ENCODE data around the gene CNTD1.

DNA sequence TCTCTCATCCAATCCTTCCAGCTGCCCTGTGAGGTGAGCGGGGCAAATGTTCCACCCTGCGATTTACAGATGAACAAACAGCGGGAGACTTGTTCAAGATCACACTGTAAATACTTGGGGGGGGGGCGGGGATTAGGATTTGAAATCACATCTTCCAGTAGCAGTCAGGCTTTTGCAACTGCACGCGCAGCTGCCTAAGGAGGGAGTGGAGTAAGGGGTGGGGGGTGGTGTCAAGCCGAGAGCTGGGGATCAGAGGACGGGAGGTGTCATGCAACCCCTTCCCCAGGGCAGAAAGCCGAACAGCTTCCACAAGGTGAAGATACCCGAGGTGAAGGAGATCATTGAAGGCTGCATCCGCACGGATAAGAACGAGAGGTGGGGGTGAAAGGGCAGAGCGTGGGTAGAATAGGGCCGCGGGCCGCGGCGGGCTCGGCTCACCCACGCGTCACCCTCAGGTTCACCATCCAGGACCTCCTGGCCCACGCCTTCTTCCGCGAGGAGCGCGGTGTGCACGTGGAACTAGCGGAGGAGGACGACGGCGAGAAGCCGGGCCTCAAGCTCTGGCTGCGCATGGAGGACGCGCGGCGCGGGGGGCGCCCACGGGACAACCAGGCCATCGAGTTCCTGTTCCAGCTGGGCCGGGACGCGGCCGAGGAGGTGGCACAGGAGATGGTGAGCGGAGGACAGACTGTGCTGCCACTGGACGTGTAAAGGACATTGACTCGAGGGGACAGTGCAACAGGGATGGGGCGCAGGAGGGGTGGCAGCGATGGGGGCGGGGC, 13.7 kb upstream of the CNTD1 start:
- TF ChIP-seq, protein P1, sequence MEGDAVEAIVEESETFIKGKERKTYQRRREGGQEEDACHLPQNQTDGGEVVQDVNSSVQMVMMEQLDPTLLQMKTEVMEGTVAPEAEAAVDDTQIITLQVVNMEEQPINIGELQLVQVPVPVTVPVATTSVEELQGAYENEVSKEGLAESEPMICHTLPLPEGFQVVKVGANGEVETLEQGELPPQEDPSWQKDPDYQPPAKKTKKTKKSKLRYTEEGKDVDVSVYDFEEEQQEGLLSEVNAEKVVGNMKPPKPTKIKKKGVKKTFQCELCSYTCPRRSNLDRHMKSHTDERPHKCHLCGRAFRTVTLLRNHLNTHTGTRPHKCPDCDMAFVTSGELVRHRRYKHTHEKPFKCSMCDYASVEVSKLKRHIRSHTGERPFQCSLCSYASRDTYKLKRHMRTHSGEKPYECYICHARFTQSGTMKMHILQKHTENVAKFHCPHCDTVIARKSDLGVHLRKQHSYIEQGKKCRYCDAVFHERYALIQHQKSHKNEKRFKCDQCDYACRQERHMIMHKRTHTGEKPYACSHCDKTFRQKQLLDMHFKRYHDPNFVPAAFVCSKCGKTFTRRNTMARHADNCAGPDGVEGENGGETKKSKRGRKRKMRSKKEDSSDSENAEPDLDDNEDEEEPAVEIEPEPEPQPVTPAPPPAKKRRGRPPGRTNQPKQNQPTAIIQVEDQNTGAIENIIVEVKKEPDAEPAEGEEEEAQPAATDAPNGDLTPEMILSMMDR (conservative IDR thresholded peaks at IDR 0.05; ENCODE audit: low read length): no peak
- no peak for TF ChIP-seq EZH2phosphoT487 (IDR thresholded peaks at IDR 0.05; ENCODE audit: borderline replicate concordance)

All from Loucy (cell line).